HG02623 (cell line): ENCODE results near the gene PDE4D.
"Not testable (repeated sequence)": the region's sequence is repeated elsewhere in the genome, so short reads cannot be mapped to it uniquely, and the experiment has no call there.

Source experiments
- ATAC-seq: cut with Tn5 transposase; IDR thresholded peaks from one replicate; pipeline ENCODE4 v1.9.1; 2021; ENCODE audit warnings: moderate library complexity; ENCODE audit not compliant: unreplicated experiment

PDE4D gene

GRCh38 chr5:59487068-59487686 lies 406.3 kb downstream of the PDE4D start:
- ATAC-seq = no peak

- no peak for ATAC-seq
These were observed 407.0 kb downstream of the PDE4D start for GRCh38 chr5:59486508-59486907.

DNA sequence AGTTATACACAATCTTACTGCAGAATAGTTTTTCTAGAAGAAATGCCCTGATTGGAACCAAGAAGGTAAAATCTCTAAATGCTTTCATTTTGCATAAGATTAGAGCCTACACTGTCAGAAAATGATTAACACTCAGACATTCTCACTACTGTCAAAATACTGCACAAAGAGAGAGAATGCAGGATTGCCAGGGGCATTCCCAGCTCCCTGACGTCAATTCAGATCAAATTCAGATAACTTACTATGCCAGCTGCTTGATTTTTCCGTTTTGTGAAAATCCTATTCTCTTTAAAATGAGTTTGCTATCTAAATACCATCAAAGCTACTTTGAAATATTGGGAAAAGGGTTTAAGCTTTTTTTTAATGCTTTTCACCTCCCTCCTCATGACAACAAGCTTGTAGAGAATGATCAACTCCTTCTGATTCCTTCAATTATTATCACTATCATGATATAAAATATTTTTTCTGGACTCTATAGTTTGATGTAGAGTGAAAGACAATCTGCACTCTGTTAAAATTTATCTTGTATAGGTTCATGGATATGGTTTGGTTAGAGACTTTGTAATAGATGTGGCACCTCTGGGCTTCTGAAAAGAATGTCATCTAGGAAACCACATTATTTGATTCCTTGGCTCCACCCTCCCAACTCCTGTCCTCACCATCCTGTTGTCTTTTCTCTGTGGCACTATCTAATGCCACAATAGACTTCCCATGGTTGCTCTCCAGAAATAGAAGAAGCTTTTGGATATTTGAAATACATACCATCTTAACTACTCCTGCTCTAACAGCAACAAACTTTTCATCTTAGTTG lies 407.7 kb downstream of the PDE4D start:
- ATAC-seq = no peak

- no peak for ATAC-seq
These were observed 408.4 kb downstream of the PDE4D start for GRCh38 chr5:59485107-59485506.

DNA sequence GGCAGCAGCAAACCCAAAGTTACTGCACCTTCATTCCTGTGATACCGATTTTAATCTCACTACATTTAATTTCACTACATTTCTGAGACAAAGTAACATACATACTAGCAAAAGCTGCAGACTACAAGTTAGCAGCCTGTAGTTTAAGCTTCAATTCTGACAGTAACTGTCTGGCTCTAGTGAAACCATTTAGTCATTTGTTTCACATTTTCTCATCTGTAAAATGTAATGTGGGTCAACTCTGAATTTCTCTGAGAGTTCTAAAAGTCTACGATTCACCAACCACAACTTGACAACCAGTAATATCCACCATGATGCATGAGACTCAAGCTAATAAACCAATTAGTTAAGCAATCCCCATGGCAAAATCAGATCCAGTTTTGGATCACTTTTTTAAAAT lies 408.9 kb downstream of the PDE4D start:
- ATAC-seq = no peak

- ATAC-seq = no peak
These were observed 409.5 kb downstream of the PDE4D start for GRCh38 chr5:59483971-59484472.

DNA sequence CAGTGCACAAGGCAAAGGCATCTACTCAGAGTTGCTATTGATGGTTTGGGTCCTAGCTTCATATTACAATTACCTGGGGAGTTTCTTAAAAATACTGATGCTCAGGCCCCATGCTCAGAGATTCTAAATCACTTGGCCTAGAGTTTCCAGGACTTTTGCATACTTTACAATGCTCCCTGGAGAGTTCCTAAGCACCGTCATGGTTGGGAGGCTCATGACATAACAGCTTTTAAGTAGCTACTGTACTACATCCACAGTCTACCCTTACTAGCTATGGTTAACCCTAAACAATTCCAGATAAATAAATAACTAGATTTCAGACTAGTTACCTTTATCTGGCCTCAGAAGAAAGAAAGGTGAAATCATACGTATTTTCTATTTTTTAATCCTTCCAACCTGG lies 414.4 kb downstream of the PDE4D start:
- ATAC-seq = no peak

GRCh38 chr5:59474324-59474723 lies 419.2 kb downstream of the PDE4D start:
- no peak for ATAC-seq

DNA sequence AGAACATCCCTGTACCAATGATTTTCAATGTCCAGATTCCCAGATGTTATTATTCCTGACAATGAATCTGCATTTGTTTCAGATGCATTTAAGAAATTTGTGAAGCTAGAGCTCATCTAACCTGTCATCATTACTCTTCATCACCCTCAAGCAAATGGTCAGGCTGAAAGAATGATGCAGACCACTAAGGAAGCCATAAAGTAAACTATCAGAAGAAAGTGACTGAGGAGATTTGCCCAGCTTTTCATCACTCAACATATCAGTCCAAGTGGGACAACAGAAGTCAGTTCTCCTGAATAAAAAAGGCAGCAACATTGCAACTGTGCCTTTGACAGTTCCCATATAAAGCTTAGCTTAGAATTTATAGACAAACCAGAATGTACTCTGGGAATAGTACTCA lies 419.9 kb downstream of the PDE4D start:
- ATAC-seq = no peak

- ATAC-seq = no peak
These were observed 422.1 kb downstream of the PDE4D start for GRCh38 chr5:59471463-59471862.

DNA sequence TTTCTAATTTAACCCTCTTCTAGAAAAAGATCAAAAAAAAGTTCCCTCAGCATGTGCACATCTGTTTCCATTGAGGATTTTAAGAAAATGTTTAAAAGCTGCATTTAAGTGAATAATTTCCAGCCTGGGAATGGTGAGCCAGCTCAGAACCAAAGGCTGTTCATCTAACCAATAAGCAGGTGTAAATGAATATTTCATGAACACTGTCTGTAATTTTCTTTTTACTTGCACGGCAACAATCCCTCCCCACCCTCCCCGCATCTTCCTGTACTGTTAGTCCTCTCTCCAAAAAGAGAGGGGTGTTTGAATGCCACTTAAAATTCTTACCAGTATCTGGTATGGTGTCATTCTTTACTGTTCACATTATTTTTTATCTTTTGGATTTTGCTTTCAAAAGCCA lies 425.6 kb downstream of the PDE4D start:
- ATAC-seq = no peak

DNA sequence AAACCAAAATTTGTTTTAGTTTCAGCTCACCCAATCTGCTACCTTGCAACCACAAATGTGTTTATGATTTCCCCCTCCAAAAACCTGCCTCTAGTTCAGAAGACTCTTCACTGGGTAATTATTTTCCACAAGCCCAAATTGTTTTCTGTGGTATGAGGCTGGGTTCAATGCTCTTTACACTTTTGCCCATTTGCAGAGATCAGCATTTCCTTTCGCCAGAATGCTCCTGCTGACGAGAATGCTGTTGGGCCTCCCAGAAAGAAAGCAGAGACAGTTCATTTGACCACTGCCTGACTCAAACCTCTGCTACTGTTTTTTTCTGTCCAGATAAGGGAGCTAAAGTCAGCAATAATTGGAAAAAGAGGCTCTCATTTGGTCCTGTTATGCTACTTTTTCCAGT lies 427.3 kb downstream of the PDE4D start:
- ATAC-seq = no peak

GRCh38 chr5:59464969-59465368 lies 428.6 kb downstream of the PDE4D start:
- no peak for ATAC-seq

- not testable (repeated sequence) for ATAC-seq
These were observed 429.8 kb downstream of the PDE4D start for GRCh38 chr5:59463618-59464166.

DNA sequence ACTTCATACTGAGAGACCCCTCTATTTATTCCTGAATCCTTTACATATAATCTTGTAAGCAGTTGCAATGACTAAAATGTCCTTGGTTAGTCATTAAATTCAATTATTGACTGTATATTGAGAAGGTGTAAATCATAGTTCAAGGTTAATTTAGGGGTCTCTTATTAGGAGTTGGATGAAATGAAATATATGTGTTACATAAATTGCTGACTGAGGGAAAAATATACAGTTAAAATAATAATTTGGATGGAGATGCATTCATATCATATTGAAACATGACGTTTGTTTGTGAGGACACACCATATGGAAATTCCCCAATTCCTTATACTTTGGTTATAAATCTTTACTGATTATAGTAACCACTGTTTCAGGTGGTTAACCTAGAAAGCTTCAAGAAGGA lies 430.6 kb downstream of the PDE4D start:
- ATAC-seq = no peak

DNA sequence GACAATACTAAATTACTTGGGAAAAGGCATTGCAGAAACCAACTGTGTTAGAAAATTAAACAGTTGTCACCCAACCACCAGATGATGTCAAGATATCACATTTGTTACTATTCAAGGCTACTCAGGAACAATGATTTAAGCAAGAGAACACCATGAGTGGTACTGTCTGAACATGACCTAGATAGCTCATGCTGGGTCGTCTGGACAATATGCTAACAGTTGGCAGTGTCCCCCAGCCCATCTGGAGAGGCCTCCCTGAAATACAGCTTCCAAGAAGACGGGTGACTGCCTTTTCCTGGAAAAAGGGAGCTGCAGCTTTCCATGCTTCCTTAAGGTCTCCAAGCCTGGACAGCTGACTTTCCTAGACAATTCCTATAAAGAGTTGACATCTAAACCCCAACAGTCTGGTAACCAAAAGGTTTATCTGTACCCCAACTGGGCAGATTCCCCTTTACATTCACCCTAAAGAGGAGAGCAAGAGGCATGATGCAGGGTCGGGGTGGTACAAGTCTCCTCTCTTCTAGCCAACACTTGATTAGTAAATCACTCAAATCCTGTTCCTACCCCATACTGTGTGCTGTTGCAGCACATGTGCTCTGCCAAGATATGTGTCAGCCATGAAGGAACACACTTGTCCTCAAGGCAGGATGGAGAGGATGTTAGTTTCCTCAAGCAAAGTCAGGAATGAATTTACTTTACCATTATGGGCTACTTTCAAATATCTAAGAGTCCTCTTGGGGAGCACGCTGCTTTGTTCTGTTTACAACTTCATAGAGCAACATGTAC lies 433.0 kb downstream of the PDE4D start:
- no peak for ATAC-seq

DNA sequence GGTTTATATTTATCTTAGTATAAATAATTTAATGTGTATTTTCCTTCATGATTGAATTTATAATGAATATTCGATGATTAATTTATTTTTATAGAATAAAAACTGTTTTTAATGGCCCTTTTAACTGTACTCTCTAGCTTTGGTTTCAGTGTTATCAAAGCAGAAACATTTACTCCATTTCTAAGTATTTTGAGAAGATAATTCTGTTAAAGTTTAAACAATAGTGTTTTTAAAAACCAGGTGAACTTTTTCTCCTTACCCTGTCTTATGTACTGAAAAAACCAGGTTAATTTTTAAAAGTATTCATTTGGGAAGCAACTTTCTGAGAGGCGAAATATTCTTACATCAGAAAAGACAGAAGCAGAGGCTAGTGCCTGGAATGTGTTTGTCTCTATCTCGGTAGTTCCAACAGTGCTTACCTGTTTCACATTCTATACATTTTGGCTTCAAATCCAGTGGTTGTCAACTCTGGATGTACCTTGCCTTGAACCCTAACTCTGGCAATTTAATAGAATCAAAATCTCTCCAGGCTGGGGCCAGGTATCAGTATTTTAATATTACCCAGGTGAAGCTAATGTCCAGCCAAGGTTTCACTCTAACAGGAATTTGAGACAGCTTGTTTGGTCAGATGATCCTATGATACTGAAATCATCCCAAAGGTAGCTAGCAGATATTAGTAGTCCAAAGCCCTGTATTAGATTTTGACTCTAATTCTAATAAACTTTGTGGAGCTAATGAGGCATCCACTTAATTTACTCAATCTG lies 434.4 kb downstream of the PDE4D start:
- no peak for ATAC-seq

GRCh38 chr5:59458321-59458720 lies 435.2 kb downstream of the PDE4D start:
- no peak for ATAC-seq

- no peak for ATAC-seq
These were observed 443.5 kb downstream of the PDE4D start for GRCh38 chr5:59449905-59450644.

DNA sequence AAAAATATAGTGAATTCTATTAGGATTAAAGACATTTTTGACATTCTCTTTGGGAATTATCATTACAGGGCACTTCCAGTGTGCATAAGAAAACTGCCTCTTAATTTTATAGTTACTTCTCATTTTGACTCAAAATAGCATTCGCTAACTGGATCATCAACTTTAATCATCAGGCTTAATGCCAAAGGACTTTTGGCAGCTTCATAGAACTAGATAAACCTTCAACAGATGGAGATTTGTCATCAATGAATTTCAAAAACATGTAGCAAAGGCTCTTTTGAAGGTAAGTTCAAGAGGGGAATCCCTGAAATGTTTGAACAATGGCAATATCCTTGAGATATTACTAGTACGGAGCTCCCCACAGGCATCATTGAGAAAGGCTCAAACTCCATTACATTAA lies 447.2 kb downstream of the PDE4D start:
- ATAC-seq = no peak
